ENCODE results near the gene PPFIBP2.

Gene PPFIBP2

DNA sequence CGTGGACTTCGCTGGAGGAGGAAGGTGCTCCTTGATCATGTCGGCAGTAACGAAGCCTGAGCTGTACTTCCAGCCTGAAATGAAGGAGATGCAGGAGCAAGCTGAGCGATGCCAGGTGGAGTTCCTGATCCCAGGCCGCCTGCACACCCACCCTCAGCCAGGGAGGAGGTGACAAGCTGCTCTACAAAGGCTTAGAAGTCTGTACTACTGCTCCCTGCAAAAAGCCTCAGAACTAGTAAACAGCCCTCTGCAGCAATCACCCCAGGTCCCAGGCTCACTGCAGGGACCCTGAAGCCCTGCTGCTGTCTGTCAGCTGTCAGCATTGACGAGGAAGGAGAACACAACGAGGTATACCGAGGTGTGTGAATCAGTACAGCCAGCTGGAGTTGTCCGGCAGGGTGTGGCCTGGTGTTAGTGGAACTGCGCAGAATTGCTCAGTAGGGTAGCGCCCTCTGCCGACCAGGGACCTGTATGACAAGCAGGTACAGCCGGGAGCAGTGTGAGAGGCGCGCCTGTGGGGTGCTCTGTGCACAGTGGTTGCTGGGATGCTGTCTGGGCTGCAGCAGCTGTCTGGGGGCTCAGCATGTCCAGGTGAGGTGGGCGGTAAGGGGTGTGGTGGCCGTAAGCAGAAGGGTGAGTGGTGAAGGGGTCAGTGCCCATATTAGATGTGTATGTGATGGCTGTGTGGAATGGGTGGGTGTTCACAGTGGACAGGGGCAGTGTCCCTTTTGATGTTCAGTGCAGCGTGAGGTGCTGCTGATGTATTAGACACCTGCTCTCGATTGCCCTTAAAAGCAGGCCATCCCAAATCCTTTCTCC lies 151.9 kb downstream of the PPFIBP2 start:
- POLR2A ChIA-PET = no interaction called here
- CTCF ChIA-PET = interaction anchor here (0.5 to 3.5 kb wide), 53 partner anchors 8 to 928 kb away, joined by 3 to 46 read pairs (median 4); partner anchors contain the start of genes PPFIBP2 and ZNF215
- H3K36me3 ChIP-seq (ENCODE audit: control insufficient read depth in 2 of 2, insufficient read depth in 1 of 2, low read length in 2 of 2) = no peaks in the 10 kb centered on the region
- H3K27ac ChIP-seq (ENCODE audit: extremely low read depth, low read depth, low read length) = no peak overlapping the region
- H3K9me3 ChIP-seq (ENCODE audit: control insufficient read depth, insufficient read depth, low read depth, low read length) = no peaks in the 10 kb centered on the region
- no peaks in the 10 kb centered on the region for H3K4me1 ChIP-seq (ENCODE audit: control insufficient read depth, insufficient read depth, low read length)
- TF ChIP-seq, protein P1, sequence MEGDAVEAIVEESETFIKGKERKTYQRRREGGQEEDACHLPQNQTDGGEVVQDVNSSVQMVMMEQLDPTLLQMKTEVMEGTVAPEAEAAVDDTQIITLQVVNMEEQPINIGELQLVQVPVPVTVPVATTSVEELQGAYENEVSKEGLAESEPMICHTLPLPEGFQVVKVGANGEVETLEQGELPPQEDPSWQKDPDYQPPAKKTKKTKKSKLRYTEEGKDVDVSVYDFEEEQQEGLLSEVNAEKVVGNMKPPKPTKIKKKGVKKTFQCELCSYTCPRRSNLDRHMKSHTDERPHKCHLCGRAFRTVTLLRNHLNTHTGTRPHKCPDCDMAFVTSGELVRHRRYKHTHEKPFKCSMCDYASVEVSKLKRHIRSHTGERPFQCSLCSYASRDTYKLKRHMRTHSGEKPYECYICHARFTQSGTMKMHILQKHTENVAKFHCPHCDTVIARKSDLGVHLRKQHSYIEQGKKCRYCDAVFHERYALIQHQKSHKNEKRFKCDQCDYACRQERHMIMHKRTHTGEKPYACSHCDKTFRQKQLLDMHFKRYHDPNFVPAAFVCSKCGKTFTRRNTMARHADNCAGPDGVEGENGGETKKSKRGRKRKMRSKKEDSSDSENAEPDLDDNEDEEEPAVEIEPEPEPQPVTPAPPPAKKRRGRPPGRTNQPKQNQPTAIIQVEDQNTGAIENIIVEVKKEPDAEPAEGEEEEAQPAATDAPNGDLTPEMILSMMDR (tag by site-specific recombination; IDR thresholded peaks at IDR 0.05) = peak; percentile 83; the same call in 1 of the 2 replicates
- no peak for TF ChIP-seq SETDB1 (IDR thresholded peaks at IDR 0.05; ENCODE audit: insufficient read length, low read length)
- TF ChIP-seq KLF8 (tag by site-specific recombination; IDR thresholded peaks at IDR 0.05) = 0 out of 2 replicates have a peak, but pooled peaks have one; percentile 15
- TF ChIP-seq, protein P2, sequence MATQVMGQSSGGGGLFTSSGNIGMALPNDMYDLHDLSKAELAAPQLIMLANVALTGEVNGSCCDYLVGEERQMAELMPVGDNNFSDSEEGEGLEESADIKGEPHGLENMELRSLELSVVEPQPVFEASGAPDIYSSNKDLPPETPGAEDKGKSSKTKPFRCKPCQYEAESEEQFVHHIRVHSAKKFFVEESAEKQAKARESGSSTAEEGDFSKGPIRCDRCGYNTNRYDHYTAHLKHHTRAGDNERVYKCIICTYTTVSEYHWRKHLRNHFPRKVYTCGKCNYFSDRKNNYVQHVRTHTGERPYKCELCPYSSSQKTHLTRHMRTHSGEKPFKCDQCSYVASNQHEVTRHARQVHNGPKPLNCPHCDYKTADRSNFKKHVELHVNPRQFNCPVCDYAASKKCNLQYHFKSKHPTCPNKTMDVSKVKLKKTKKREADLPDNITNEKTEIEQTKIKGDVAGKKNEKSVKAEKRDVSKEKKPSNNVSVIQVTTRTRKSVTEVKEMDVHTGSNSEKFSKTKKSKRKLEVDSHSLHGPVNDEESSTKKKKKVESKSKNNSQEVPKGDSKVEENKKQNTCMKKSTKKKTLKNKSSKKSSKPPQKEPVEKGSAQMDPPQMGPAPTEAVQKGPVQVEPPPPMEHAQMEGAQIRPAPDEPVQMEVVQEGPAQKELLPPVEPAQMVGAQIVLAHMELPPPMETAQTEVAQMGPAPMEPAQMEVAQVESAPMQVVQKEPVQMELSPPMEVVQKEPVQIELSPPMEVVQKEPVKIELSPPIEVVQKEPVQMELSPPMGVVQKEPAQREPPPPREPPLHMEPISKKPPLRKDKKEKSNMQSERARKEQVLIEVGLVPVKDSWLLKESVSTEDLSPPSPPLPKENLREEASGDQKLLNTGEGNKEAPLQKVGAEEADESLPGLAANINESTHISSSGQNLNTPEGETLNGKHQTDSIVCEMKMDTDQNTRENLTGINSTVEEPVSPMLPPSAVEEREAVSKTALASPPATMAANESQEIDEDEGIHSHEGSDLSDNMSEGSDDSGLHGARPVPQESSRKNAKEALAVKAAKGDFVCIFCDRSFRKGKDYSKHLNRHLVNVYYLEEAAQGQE (tag by site-specific recombination; IDR thresholded peaks at IDR 0.05) = no peak
- TF ChIP-seq ZSCAN16 (tag by site-specific recombination; IDR thresholded peaks at IDR 0.05) = peak; percentile 87
- TF ChIP-seq, protein P3, sequence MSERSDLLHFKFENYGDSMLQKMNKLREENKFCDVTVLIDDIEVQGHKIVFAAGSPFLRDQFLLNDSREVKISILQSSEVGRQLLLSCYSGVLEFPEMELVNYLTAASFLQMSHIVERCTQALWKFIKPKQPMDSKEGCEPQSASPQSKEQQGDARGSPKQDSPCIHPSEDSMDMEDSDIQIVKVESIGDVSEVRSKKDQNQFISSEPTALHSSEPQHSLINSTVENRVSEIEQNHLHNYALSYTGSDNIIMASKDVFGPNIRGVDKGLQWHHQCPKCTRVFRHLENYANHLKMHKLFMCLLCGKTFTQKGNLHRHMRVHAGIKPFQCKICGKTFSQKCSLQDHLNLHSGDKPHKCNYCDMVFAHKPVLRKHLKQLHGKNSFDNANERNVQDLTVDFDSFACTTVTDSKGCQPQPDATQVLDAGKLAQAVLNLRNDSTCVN (tag by site-specific recombination; optimal IDR thresholded peaks at IDR 0.05) = peak; percentile 22
- TF ChIP-seq, protein P4, sequence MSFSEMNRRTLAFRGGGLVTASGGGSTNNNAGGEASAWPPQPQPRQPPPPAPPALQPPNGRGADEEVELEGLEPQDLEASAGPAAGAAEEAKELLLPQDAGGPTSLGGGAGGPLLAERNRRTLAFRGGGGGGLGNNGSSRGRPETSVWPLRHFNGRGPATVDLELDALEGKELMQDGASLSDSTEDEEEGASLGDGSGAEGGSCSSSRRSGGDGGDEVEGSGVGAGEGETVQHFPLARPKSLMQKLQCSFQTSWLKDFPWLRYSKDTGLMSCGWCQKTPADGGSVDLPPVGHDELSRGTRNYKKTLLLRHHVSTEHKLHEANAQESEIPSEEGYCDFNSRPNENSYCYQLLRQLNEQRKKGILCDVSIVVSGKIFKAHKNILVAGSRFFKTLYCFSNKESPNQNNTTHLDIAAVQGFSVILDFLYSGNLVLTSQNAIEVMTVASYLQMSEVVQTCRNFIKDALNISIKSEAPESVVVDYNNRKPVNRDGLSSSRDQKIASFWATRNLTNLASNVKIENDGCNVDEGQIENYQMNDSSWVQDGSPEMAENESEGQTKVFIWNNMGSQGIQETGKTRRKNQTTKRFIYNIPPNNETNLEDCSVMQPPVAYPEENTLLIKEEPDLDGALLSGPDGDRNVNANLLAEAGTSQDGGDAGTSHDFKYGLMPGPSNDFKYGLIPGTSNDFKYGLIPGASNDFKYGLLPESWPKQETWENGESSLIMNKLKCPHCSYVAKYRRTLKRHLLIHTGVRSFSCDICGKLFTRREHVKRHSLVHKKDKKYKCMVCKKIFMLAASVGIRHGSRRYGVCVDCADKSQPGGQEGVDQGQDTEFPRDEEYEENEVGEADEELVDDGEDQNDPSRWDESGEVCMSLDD (tag by site-specific recombination; IDR thresholded peaks at IDR 0.05) = no peak
- peak; percentile 70 for TF ChIP-seq ZIC2 (tag by site-specific recombination; IDR thresholded peaks at IDR 0.05)
- peak; percentile 70 for TF ChIP-seq ZNF654 (tag by site-specific recombination; IDR thresholded peaks at IDR 0.05; ENCODE audit: low read depth)
- TF ChIP-seq, protein P5, sequence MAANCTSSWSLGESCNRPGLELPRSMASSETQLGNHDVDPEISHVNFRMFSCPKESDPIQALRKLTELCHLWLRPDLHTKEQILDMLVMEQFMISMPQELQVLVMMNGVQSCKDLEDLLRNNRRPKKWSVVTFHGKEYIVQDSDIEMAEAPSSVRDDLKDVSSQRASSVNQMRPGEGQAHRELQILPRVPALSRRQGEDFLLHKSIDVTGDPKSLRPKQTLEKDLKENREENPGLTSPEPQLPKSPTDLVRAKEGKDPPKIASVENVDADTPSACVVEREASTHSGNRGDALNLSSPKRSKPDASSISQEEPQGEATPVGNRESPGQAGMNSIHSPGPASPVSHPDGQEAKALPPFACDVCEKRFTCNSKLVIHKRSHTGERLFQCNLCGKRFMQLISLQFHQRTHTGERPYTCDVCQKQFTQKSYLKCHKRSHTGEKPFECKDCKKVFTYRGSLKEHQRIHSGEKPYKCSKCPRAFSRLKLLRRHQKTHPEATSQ (tag by site-specific recombination; IDR thresholded peaks at IDR 0.05) = no peak
- TF ChIP-seq KLF9 (tag by site-specific recombination; IDR thresholded peaks at IDR 0.05; ENCODE audit: low read depth) = 0 out of 2 replicates have a peak, but pooled peaks have one; percentile 13
- TF ChIP-seq ZNF2 (tag by site-specific recombination; IDR thresholded peaks at IDR 0.05) = peak; percentile 73; the same call in 1 of the 2 replicates
- no peak for TF ChIP-seq ZNF266 (tag by site-specific recombination; IDR thresholded peaks at IDR 0.05; ENCODE audit: low read depth)
- TF ChIP-seq ZBTB17 (tag by site-specific recombination; IDR thresholded peaks at IDR 0.05) = 0 out of 2 replicates have a peak, but pooled peaks have one; percentile 16
- H3K4me3 ChIP-seq (ENCODE audit: low read depth, low read length) = no peak overlapping the region

All from HEK293 (cell line).